Neural progenitor cell (in vitro differentiated cells): Measurements from ENCODE around the gene DAPK2. TPM values are rescaled to one million over a fixed set of nuclear protein-coding genes. Genes with fewer than 3 reads are reported as not detected.

Experiments
- DNase-seq: peaks from one replicate; pipeline ENCODE4 v3.0.0-alpha.2; 2016; ENCODE audit warnings: low spot score
- H2AFZ ChIP-seq: fragments of 200-600 bp; sonication (generic); replicated peaks from 2 replicates; pipeline ENCODE4 v1.6.1; 2016; ENCODE audit warnings: antibody characterized with exemption
- H3F3A ChIP-seq: fragments of 200-600 bp; sonication (generic); 2 replicates; pipeline ENCODE4 v1.6.1; 2016; ENCODE audit warnings: antibody characterized with exemption, low read depth
- H3K27ac ChIP-seq: fragments of 200-600 bp; sonication (generic); 2 replicates; pipeline ENCODE4 v1.5.1; 2016; ENCODE audit warnings: mild to moderate bottlenecking
- H3K27me3 ChIP-seq: fragments of 200-600 bp; sonication (generic); 2 replicates; pipeline ENCODE4 v1.6.1; 2016; ENCODE audit warnings: mild to moderate bottlenecking, moderate library complexity
- H3K36me3 ChIP-seq: fragments of 200-600 bp; sonication (generic); 2 replicates; pipeline ENCODE4 v1.5.1; 2016
- H3K4me1 ChIP-seq: fragments of 200-600 bp; sonication (generic); 2 replicates; pipeline ENCODE4 v1.6.1; 2016; ENCODE audit warnings: mixed run types
- H3K4me2 ChIP-seq: fragments of 200-600 bp; sonication (generic); 2 replicates; pipeline ENCODE4 v1.6.1; 2016
- H3K4me3 ChIP-seq: fragments of 200-600 bp; sonication (generic); 2 replicates; pipeline ENCODE4 v1.5.1; 2016
- H3K79me2 ChIP-seq: fragments of 200-600 bp; sonication (generic); 2 replicates; pipeline ENCODE4 v1.6.1; 2016; ENCODE audit warnings: low read depth
- H3K9ac ChIP-seq: fragments of 200-600 bp; sonication (generic); 2 replicates; pipeline ENCODE4 v1.6.1; 2016
- H3K9me3 ChIP-seq: fragments of 200-600 bp; sonication (generic); 2 replicates; pipeline ENCODE4 v1.5.1; 2016; ENCODE audit warnings: low read depth
- H4K20me1 ChIP-seq: fragments of 200-600 bp; sonication (generic); 2 replicates; pipeline ENCODE4 v1.6.1; 2016; ENCODE audit warnings: low read depth
- H3K27ac Mint-ChIP-seq: 3 replicates; pipeline ENCODE4 v1.8.0; 2021; ENCODE audit warnings: mixed read lengths
- H3K27me3 Mint-ChIP-seq: 2 replicates; pipeline ENCODE4 v1.8.0; 2022; ENCODE audit warnings: low read depth, mild to moderate bottlenecking, inconsistent platforms, moderate library complexity, mixed read lengths; ENCODE audit not compliant: insufficient read depth
- H3K36me3 Mint-ChIP-seq: 3 replicates; pipeline ENCODE4 v1.8.0; 2021; ENCODE audit warnings: mixed read lengths
- H3K4me1 Mint-ChIP-seq: 3 replicates; pipeline ENCODE4 v1.8.0; 2021; ENCODE audit warnings: mixed read lengths
- H3K4me3 Mint-ChIP-seq: 3 replicates; pipeline ENCODE4 v1.8.0; 2021; ENCODE audit warnings: mild to moderate bottlenecking, moderate library complexity, mixed read lengths
- H3K9me3 Mint-ChIP-seq: 3 replicates; pipeline ENCODE4 v1.8.0; 2020; ENCODE audit warnings: mixed read lengths
- CTCF ChIP-seq: fragments of 200-600 bp; sonication (generic); IDR thresholded peaks from 2 replicates; pipeline ENCODE4 v1.5.1; 2017; ENCODE audit warnings: antibody characterized with exemption, mild to moderate bottlenecking
- EZH2 ChIP-seq: fragments of 200-600 bp; sonication (generic); IDR thresholded peaks from 2 replicates; pipeline ENCODE4 v1.6.1; 2017; ENCODE audit warnings: antibody characterized with exemption, mild to moderate bottlenecking, moderate library complexity
- EZH2phosphoT487 ChIP-seq: fragments of 200-600 bp; sonication (generic); IDR thresholded peaks from 2 replicates; pipeline ENCODE4 v1.6.1; 2017; ENCODE audit warnings: antibody characterized with exemption
- total RNA-seq: library from RNA; depleted of rRNA; stranded (reverse); fragments of >200 nt; gene quantifications from 2 replicates; pipeline ENCODE4 v1.2.3, GENCODE V29; 2015; ENCODE audit warnings: low replicate concordance

Gene DAPK2
- total RNA-seq, 1 donor from 2014 or later: 5.4 TPM

- Histone ChIP-seq H3K36me3 (peaks cover 8% of the 10 kb centered on the region), H4K20me1 (no peaks in the 10 kb centered on the region), H3F3A (no peaks in the 10 kb centered on the region), H3K27me3 (no peaks in the 10 kb centered on the region), H3K79me2 (no peaks in the 10 kb centered on the region), H3K9me3 (no peaks in the 10 kb centered on the region), H3K4me3 (no peak overlapping the region), H3K4me1 (no peaks in the 10 kb centered on the region), H3K27ac (no peak overlapping the region), H3K4me2 (no peak overlapping the region), H2AFZ (no peak overlapping the region), H3K9ac (no peak overlapping the region)
- H3K9me3 Mint-ChIP-seq: no peaks in the 10 kb centered on the region
- peaks cover 11% of the 10 kb centered on the region for H3K36me3 Mint-ChIP-seq
- TF ChIP-seq EZH2phosphoT487 (no peak), EZH2 (no peak), CTCF (no peak)
- no peak overlapping the region for H3K4me3 Mint-ChIP-seq
- peaks cover 5% of the 10 kb centered on the region for H3K4me1 Mint-ChIP-seq
- H3K27me3 Mint-ChIP-seq: peaks cover 3% of the 10 kb centered on the region
- no peak overlapping the region for H3K27ac Mint-ChIP-seq
- no peak for DNase-seq
These were observed 25.9 kb upstream of the DAPK2 start for GRCh38 chr15:64071931-64072765.

DNA sequence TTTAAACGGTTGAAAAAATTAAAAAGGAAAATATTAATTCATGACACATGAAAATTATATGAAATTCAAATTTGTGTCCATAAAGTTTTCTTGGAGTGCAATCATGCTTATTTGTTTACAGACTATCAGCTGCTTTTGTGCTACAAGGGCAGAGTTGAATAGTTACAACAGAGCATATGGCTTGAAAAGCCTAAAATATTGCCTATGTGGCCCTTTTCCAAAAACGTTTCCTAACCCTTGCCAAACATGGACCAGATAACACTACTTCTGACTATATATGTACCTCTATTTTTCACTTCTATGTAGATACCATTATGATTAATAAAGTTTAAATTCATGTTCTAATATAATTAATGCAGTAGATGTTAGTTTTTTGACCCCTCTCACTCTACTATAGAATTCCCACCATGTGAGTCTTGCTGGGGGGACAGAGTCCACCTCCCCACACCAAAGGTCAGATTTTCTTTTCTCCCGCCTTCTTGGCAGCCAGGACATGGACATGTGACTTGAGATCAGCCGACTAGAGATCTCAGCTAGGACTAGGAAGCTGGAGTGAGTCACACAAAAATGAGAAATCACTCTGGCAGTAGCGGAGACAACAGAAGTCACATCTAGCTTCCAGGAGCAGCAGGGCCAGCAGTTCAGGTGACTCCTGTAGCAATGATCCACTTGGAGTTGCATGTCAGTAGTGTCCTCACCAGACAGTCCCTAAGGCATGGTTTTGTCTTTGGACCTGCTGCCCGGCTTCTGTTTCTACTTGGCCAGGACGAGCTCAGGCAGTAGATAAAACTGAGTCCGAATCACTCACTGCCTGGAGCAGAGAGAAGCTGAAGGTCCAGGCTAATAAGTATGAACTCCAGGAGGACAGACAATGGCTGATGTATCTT lies 24.9 kb upstream of the DAPK2 start:
- H3K9me3 Mint-ChIP-seq: no peaks in the 10 kb centered on the region
- DNase-seq: no peak
- Histone ChIP-seq H3K79me2 (no peaks in the 10 kb centered on the region), H3K27ac (no peak overlapping the region), H3F3A (no peaks in the 10 kb centered on the region), H3K4me1 (no peaks in the 10 kb centered on the region), H3K9me3 (no peaks in the 10 kb centered on the region), H3K9ac (no peak overlapping the region), H2AFZ (no peak overlapping the region), H4K20me1 (no peaks in the 10 kb centered on the region), H3K4me3 (no peak overlapping the region), H3K27me3 (no peaks in the 10 kb centered on the region), H3K4me2 (no peak overlapping the region), H3K36me3 (peaks cover 8% of the 10 kb centered on the region)
- peaks cover 11% of the 10 kb centered on the region for H3K36me3 Mint-ChIP-seq
- TF ChIP-seq EZH2 (no peak), CTCF (no peak), EZH2phosphoT487 (no peak)
- no peak overlapping the region for H3K27ac Mint-ChIP-seq
- no peak overlapping the region for H3K4me3 Mint-ChIP-seq
- peaks cover 5% of the 10 kb centered on the region for H3K4me1 Mint-ChIP-seq
- H3K27me3 Mint-ChIP-seq: peaks cover 3% of the 10 kb centered on the region

GRCh38 chr15:64070106-64070505 lies 23.8 kb upstream of the DAPK2 start:
- peaks cover 5% of the 10 kb centered on the region for H3K4me1 Mint-ChIP-seq

More at GRCh38 chr15:64070106-64070505, 23.8 kb upstream of the DAPK2 start:
- H3F3A ChIP-seq: no peaks in the 10 kb centered on the region
- no peak overlapping the region for H2AFZ ChIP-seq
- Mint-ChIP-seq H3K4me3 (no peak overlapping the region), H3K36me3 (peaks cover 9% of the 10 kb centered on the region), H3K9me3 (no peaks in the 10 kb centered on the region), H3K27ac (peak overlapping the region; percentile 60), H3K27me3 (peaks cover 3% of the 10 kb centered on the region)
- no peak overlapping the region for H3K4me3 ChIP-seq
- H3K27ac ChIP-seq: no peak overlapping the region
- H3K9me3 ChIP-seq: no peaks in the 10 kb centered on the region
- TF ChIP-seq CTCF (no peak), EZH2phosphoT487 (no peak), EZH2 (no peak)
- no peaks in the 10 kb centered on the region for H3K4me1 ChIP-seq
- H3K9ac ChIP-seq: no peak overlapping the region
- no peak for DNase-seq
- no peaks in the 10 kb centered on the region for H3K27me3 ChIP-seq
- H3K36me3 ChIP-seq: peaks cover 8% of the 10 kb centered on the region
- no peaks in the 10 kb centered on the region for H4K20me1 ChIP-seq
- H3K4me2 ChIP-seq: no peak overlapping the region
- H3K79me2 ChIP-seq: no peaks in the 10 kb centered on the region
